HL-60 (cell line): ENCODE data around the gene NSUN7.

Experiments
- DNase-seq, 2 experiments: peaks; one replicate each; pipeline ENCODE4 v3.0.0-alpha.2; 2010 to 2020; ENCODE audit warnings: low read depth in 1 of 2, low spot score in 1 of 2
- H3K27ac ChIP-seq: fragments of 250-450 bp; sonication (Bioruptor Pico); replicated peaks from 2 replicates; pipeline ENCODE4 v1.5.1; 2020; ENCODE audit warnings: mild to moderate bottlenecking, moderate library complexity
- H3K27me3 ChIP-seq: fragments of 250-450 bp; sonication (Bioruptor Pico); 2 replicates; pipeline ENCODE4 v1.5.1; 2021; ENCODE audit warnings: mild to moderate bottlenecking, moderate library complexity; ENCODE audit not compliant: insufficient read depth, poor library complexity, severe bottlenecking
- H3K4me3 ChIP-seq: replicated peaks from 2 replicates; pipeline ENCODE4 v1.5.1; 2011; ENCODE audit warnings: mild to moderate bottlenecking, control low read depth, low read length; ENCODE audit not compliant: insufficient read depth
- CTCF ChIP-seq: IDR thresholded peaks from one replicate; pipeline ENCODE4 v1.5.1; 2011; ENCODE audit warnings: low read length, control low read depth, inconsistent platforms; ENCODE audit not compliant: insufficient read depth
- GABPA ChIP-seq: IDR thresholded peaks from 2 replicates; pipeline ENCODE4 v1.6.1; 2012; ENCODE audit warnings: low read depth
- POLR2AphosphoS5 ChIP-seq: IDR thresholded peaks from 2 replicates; pipeline ENCODE4 v1.6.1; 2012; ENCODE audit warnings: low read depth
- SPI1 ChIP-seq: IDR thresholded peaks from 2 replicates; pipeline ENCODE4 v1.6.1; 2012; ENCODE audit warnings: low read depth, mild to moderate bottlenecking, borderline replicate concordance
- TF ChIP-seq, protein P1 (sequence below): IDR thresholded peaks from 2 replicates; pipeline ENCODE4 v1.6.1; 2012; ENCODE audit warnings: low read depth; ENCODE audit not compliant: insufficient replicate concordance

The NSUN7 gene

GRCh38 chr4:40829586-40829985 is 79.8 kb downstream of the NSUN7 start:
- Histone ChIP-seq H3K27me3 (no peaks in the 10 kb centered on the region), H3K4me3 (no peak overlapping the region), H3K27ac (peak overlapping the region; percentile 9; the same call in 1 of the 2 replicates)
- TF ChIP-seq SPI1: no peak
- no peak for TF ChIP-seq POLR2AphosphoS5
- TF ChIP-seq GABPA: no peak
- TF ChIP-seq CTCF: no peak
- TF ChIP-seq, protein P1, sequence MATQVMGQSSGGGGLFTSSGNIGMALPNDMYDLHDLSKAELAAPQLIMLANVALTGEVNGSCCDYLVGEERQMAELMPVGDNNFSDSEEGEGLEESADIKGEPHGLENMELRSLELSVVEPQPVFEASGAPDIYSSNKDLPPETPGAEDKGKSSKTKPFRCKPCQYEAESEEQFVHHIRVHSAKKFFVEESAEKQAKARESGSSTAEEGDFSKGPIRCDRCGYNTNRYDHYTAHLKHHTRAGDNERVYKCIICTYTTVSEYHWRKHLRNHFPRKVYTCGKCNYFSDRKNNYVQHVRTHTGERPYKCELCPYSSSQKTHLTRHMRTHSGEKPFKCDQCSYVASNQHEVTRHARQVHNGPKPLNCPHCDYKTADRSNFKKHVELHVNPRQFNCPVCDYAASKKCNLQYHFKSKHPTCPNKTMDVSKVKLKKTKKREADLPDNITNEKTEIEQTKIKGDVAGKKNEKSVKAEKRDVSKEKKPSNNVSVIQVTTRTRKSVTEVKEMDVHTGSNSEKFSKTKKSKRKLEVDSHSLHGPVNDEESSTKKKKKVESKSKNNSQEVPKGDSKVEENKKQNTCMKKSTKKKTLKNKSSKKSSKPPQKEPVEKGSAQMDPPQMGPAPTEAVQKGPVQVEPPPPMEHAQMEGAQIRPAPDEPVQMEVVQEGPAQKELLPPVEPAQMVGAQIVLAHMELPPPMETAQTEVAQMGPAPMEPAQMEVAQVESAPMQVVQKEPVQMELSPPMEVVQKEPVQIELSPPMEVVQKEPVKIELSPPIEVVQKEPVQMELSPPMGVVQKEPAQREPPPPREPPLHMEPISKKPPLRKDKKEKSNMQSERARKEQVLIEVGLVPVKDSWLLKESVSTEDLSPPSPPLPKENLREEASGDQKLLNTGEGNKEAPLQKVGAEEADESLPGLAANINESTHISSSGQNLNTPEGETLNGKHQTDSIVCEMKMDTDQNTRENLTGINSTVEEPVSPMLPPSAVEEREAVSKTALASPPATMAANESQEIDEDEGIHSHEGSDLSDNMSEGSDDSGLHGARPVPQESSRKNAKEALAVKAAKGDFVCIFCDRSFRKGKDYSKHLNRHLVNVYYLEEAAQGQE: no peak
- peak in 1 of 2 experiments; percentile 76 for DNase-seq

- no peak for DNase-seq
- Histone ChIP-seq H3K27me3 (no peaks in the 10 kb centered on the region), H3K4me3 (no peak overlapping the region), H3K27ac (no peak overlapping the region)
- no peak for TF ChIP-seq CTCF
- TF ChIP-seq SPI1: no peak
- TF ChIP-seq POLR2AphosphoS5: no peak
- TF ChIP-seq, protein P1: no peak
- no peak for TF ChIP-seq GABPA
Observed at GRCh38 chr4:40831146-40831907, 81.6 kb downstream of the NSUN7 start.

DNA sequence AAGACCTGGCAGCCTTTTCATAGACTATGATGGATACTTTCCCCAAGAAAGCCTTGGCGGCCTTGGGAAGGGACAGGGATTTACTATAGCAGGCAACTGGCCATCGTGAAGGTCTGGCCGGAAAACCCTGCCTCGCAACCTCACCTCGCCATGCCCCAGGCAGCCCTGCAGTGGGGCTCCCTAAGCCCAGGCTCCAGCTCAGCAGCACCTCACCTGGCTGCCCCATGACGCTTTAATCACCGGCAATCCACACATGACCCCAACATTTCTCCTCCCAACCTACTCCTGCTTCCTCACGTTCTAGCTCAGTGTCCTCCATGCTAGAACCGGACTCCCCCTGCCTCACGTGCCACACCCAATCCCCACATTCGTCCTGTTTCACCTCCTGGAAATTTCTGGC is 82.4 kb downstream of the NSUN7 start:
- Histone ChIP-seq H3K27me3 (no peaks in the 10 kb centered on the region), H3K27ac (no peak overlapping the region), H3K4me3 (no peak overlapping the region)
- TF ChIP-seq SPI1 (no peak), CTCF (no peak)
- TF ChIP-seq, protein P1: no peak
- DNase-seq: no peak
